Endodermal cell (in vitro differentiated cells): Measurements from ENCODE around the gene EPC1. TPM values are rescaled to one million over a fixed set of nuclear protein-coding genes. Genes with fewer than 3 reads are reported as not detected.

Experiments used
- DNase-seq: peaks from one replicate; pipeline ENCODE4 v3.0.0-alpha.2; 2017
- H3K27ac ChIP-seq: 2 replicates; pipeline ENCODE4 v1.5.1; 2013; ENCODE audit warnings: mild to moderate bottlenecking, low read depth, low read length, moderate library complexity
- H3K27me3 ChIP-seq: 2 replicates; pipeline ENCODE4 v1.6.1; 2013; ENCODE audit warnings: mild to moderate bottlenecking, low read length, moderate library complexity; ENCODE audit not compliant: insufficient read depth, control insufficient read depth, poor library complexity, severe bottlenecking
- H3K36me3 ChIP-seq: 2 replicates; pipeline ENCODE4 v1.7.0; 2013; ENCODE audit warnings: mild to moderate bottlenecking, low read length, moderate library complexity; ENCODE audit not compliant: control insufficient read depth, insufficient read depth
- H3K4me1 ChIP-seq: one replicate; pipeline ENCODE4 v1.7.0; 2013; ENCODE audit warnings: low read length; ENCODE audit not compliant: control insufficient read depth, insufficient read depth
- H3K4me3 ChIP-seq: 2 replicates; pipeline ENCODE4 v1.5.1; 2013; ENCODE audit warnings: mild to moderate bottlenecking, low read length, moderate library complexity
- H3K9ac ChIP-seq: 2 replicates; pipeline ENCODE4 v1.6.1; 2013; ENCODE audit warnings: mild to moderate bottlenecking, low read length, moderate library complexity; ENCODE audit not compliant: poor library complexity, severe bottlenecking; ENCODE audit errors: extremely low read depth
- H3K9me3 ChIP-seq: 2 replicates; pipeline ENCODE4 v1.6.1; 2013; ENCODE audit warnings: mild to moderate bottlenecking, low read length, moderate library complexity; ENCODE audit not compliant: control insufficient read depth
- H3K27ac Mint-ChIP-seq: 2 replicates; pipeline ENCODE4 v1.8.0; 2020; ENCODE audit warnings: mixed read lengths
- H3K27me3 Mint-ChIP-seq: 2 replicates; pipeline ENCODE4 v1.8.0; 2021; ENCODE audit warnings: mild to moderate bottlenecking, mixed read lengths; ENCODE audit not compliant: insufficient read depth
- H3K36me3 Mint-ChIP-seq: 2 replicates; pipeline ENCODE4 v1.8.0; 2020; ENCODE audit warnings: low read depth, mixed read lengths
- H3K4me1 Mint-ChIP-seq: 2 replicates; pipeline ENCODE4 v1.8.0; 2020; ENCODE audit warnings: mixed read lengths
- H3K4me3 Mint-ChIP-seq: 2 replicates; pipeline ENCODE4 v1.8.0; 2020; ENCODE audit warnings: mild to moderate bottlenecking, moderate library complexity, mixed read lengths
- H3K9me3 Mint-ChIP-seq: 2 replicates; pipeline ENCODE4 v1.8.0; 2020; ENCODE audit warnings: mild to moderate bottlenecking, mixed read lengths
- WGBS, 2 experiments: methylation state at CpG; one replicate each; pipeline versions ENCODE4 v1.1.5 to v1.1.7; 2013; ENCODE audit warnings: missing lambda C conversion rate in 2 of 2, mixed read lengths in 1 of 2; ENCODE audit not compliant: insufficient coverage in 1 of 2, insufficient read length in 1 of 2; 5-methylcytosine and 5-hydroxymethylcytosine counted together
- total RNA-seq, 2 donors: library from RNA; stranded (reverse); fragmentation: NEBNext Ultra II Directional in 1 of 2; extraction: Animal tissue kit (Norgen Biotek cat#: 25700) in 1 of 2; gene quantifications; 2 replicates in 1 of 2; 3 replicates in 1 of 2; pipeline ENCODE4 v1.2.1, GENCODE V29; 2021
- TF ChIP-seq, protein P1 (sequence below): fragments of 200-600 bp; sonication (generic); conservative IDR thresholded peaks from 2 replicates; pipeline ENCODE4 v1.5.0; 2021; ENCODE audit warnings: antibody characterized with exemption, mild to moderate bottlenecking

The EPC1 gene
- total RNA-seq, 2 donors from 2014 or later, result 27.9 to 40.3 TPM

DNA sequence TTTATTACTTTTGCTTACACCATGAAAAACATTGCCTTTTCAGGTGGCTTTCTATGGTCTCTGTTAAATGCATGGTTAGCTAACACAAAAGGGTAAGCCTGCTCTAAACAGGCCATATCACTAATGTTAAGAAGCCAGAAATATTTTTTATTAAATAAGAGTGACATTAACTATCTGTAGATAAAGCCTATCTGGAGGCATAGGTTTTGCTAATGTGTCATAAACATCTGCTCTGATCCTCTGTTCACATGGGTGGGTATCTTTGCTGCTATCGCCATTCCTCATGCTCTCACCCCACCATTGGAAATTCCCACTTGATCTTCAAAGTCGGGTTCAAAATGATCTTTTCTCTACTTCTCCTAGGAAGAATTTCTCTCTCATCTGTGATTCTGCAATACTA lies 32.4 kb downstream of the EPC1 start:
- no peak for DNase-seq
- Histone ChIP-seq H3K4me3 (no peak overlapping the region), H3K27ac (no peak overlapping the region), H3K27me3 (no peaks in the 10 kb centered on the region), H3K9me3 (no peaks in the 10 kb centered on the region), H3K36me3 (peaks cover 22% of the 10 kb centered on the region), H3K4me1 (no peaks in the 10 kb centered on the region), H3K9ac (no peak overlapping the region)
- Mint-ChIP-seq H3K4me1 (peaks cover 13% of the 10 kb centered on the region), H3K9me3 (no peaks in the 10 kb centered on the region), H3K27me3 (no peaks in the 10 kb centered on the region), H3K27ac (no peak overlapping the region), H3K4me3 (no peak overlapping the region), H3K36me3 (peaks cover 2% of the 10 kb centered on the region)
- TF ChIP-seq, protein P1, sequence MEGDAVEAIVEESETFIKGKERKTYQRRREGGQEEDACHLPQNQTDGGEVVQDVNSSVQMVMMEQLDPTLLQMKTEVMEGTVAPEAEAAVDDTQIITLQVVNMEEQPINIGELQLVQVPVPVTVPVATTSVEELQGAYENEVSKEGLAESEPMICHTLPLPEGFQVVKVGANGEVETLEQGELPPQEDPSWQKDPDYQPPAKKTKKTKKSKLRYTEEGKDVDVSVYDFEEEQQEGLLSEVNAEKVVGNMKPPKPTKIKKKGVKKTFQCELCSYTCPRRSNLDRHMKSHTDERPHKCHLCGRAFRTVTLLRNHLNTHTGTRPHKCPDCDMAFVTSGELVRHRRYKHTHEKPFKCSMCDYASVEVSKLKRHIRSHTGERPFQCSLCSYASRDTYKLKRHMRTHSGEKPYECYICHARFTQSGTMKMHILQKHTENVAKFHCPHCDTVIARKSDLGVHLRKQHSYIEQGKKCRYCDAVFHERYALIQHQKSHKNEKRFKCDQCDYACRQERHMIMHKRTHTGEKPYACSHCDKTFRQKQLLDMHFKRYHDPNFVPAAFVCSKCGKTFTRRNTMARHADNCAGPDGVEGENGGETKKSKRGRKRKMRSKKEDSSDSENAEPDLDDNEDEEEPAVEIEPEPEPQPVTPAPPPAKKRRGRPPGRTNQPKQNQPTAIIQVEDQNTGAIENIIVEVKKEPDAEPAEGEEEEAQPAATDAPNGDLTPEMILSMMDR, result no peak
- WGBS, 2 experiments, result 83 to 95% methylated on average over 1 to 2 of the region's 2 CpGs

DNA sequence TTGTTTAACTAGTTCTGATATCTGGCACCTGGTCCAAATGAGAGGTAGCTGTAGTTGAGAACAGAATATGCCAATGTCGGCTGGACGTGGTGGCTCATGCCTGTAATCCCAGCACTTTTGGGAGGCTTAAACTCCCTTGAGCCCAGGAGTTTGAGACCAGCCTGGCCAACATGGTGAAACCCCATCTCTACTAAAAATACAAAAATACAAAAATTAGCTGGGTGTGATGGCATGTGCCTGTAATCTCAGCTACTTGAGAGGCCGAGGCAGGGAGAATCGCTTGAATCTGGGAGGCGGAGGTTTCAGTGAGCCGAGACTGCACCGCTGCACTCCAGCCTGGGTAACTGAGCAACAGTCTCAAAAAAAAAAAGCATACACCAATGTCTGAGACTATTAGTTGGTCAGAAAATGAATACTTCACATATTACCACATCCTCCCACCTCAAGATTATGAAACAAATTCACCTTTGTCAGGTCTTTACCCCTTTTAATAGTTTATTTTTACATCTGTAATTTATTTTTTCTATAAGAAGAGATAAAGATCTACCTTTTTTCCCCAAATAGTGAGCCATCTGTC lies 38.8 kb downstream of the EPC1 start:
- Histone ChIP-seq H3K4me3 (no peak overlapping the region), H3K27me3 (no peaks in the 10 kb centered on the region), H3K4me1 (no peaks in the 10 kb centered on the region), H3K9me3 (no peaks in the 10 kb centered on the region), H3K9ac (no peak overlapping the region), H3K27ac (no peak overlapping the region), H3K36me3 (peaks cover 44% of the 10 kb centered on the region)
- Mint-ChIP-seq H3K4me3 (no peak overlapping the region), H3K36me3 (peaks cover 27% of the 10 kb centered on the region), H3K27me3 (no peaks in the 10 kb centered on the region), H3K4me1 (no peaks in the 10 kb centered on the region), H3K9me3 (no peaks in the 10 kb centered on the region), H3K27ac (no peak overlapping the region)
- DNase-seq, result no peak
- 98% methylated on average over 7 of the region's 7 CpGs; no CpG with 5 or more reads in 1 of the 2 experiments for WGBS, 2 experiments
- TF ChIP-seq, protein P1, result no peak

DNA sequence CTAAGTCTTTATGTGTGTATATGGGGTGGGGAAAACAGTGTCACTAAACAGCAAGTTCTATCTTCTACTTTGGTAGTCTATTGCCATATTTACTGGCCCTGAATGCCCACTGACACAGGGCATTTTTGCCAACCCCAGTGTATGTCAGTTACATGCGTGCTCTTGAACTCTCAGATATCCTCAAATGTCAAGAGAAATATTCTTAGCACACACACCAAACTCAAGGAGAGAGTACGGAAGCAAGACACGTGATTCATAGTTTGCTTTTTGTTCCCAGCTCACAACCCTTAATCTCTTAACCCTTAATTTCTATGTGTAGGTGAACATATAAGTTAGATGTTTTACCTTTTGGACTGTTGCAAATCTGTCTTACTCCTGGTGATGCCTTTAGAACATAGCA lies 39.3 kb downstream of the EPC1 start:
- Mint-ChIP-seq H3K27me3 (no peaks in the 10 kb centered on the region), H3K9me3 (no peaks in the 10 kb centered on the region), H3K27ac (no peak overlapping the region), H3K36me3 (peaks cover 32% of the 10 kb centered on the region), H3K4me1 (no peaks in the 10 kb centered on the region), H3K4me3 (no peak overlapping the region)
- WGBS, 2 experiments, result 94 to 100% methylated on average over 1 to 3 of the region's 3 CpGs
- Histone ChIP-seq H3K4me3 (no peak overlapping the region), H3K27me3 (no peaks in the 10 kb centered on the region), H3K36me3 (peaks cover 44% of the 10 kb centered on the region), H3K27ac (no peak overlapping the region), H3K9ac (no peak overlapping the region), H3K4me1 (no peaks in the 10 kb centered on the region), H3K9me3 (no peaks in the 10 kb centered on the region)
- TF ChIP-seq, protein P1, result no peak
- no peak for DNase-seq
